ENCODE measurements around the gene FGF14. TPM values are rescaled to one million over a fixed set of nuclear protein-coding genes. Genes with fewer than 3 reads are reported as not detected.

The FGF14 gene
- total RNA-seq, 1 donor from 2014 or later = not detected

- H3K27me3 Mint-ChIP-seq = peaks cover 3% of the 10 kb centered on the region
- no peak for ATAC-seq (ENCODE audit: low read depth)
- H3K4me1 Mint-ChIP-seq = no peaks in the 10 kb centered on the region
- TF ChIP-seq CTCF (IDR thresholded peaks at IDR 0.05) = no peak
- no peaks in the 10 kb centered on the region for H3K36me3 Mint-ChIP-seq (ENCODE audit: low read depth)
- no peak overlapping the region for H3K27ac Mint-ChIP-seq
- DNase-seq = no peak
- CTCF ChIA-PET = no interaction called here
- POLR2A ChIA-PET = no interaction called here
- no peak overlapping the region for H3K4me3 Mint-ChIP-seq
- intact Hi-C loops (cut with micrococcal nuclease) = no loop called here
- no peaks in the 10 kb centered on the region for H3K9me3 Mint-ChIP-seq
Measured at GRCh38 chr13:102354011-102354410, 47.8 kb downstream of the FGF14 start.

GRCh38 chr13:102351521-102351920, 50.3 kb downstream of the FGF14 start:
- no peak for TF ChIP-seq CTCF (IDR thresholded peaks at IDR 0.05)
- ChIA-PET CTCF (no interaction called here), POLR2A (no interaction called here)
- no peaks in the 10 kb centered on the region for H3K36me3 Mint-ChIP-seq (ENCODE audit: low read depth)
- H3K4me3 Mint-ChIP-seq = no peak overlapping the region
- peaks cover 3% of the 10 kb centered on the region for H3K27me3 Mint-ChIP-seq
- no peak overlapping the region for H3K27ac Mint-ChIP-seq
- intact Hi-C loops (cut with micrococcal nuclease) = no loop called here
- ATAC-seq (ENCODE audit: low read depth) (no peak), DNase-seq (no peak)
- H3K4me1 Mint-ChIP-seq = no peaks in the 10 kb centered on the region
- H3K9me3 Mint-ChIP-seq = no peaks in the 10 kb centered on the region

- Mint-ChIP-seq H3K36me3 (ENCODE audit: low read depth) (no peaks in the 10 kb centered on the region), H3K9me3 (no peaks in the 10 kb centered on the region), H3K27ac (no peak overlapping the region), H3K4me1 (no peaks in the 10 kb centered on the region), H3K27me3 (peaks cover 3% of the 10 kb centered on the region), H3K4me3 (no peak overlapping the region)
- ATAC-seq (ENCODE audit: low read depth) (no peak), DNase-seq (no peak)
- intact Hi-C loops (cut with micrococcal nuclease) = no loop called here
- POLR2A ChIA-PET = no interaction called here
- CTCF ChIA-PET = no interaction called here
- no peak for TF ChIP-seq CTCF (IDR thresholded peaks at IDR 0.05)
Measured at GRCh38 chr13:102347490-102347889, 54.4 kb downstream of the FGF14 start.

GRCh38 chr13:102346769-102347168, 55.1 kb downstream of the FGF14 start:
- no peaks in the 10 kb centered on the region for H3K4me1 Mint-ChIP-seq
- H3K27me3 Mint-ChIP-seq = peaks cover 3% of the 10 kb centered on the region
- no peak for TF ChIP-seq CTCF (IDR thresholded peaks at IDR 0.05)
- no peak overlapping the region for H3K27ac Mint-ChIP-seq
- no peaks in the 10 kb centered on the region for H3K9me3 Mint-ChIP-seq
- DNase-seq = no peak
- H3K4me3 Mint-ChIP-seq = no peak overlapping the region
- H3K36me3 Mint-ChIP-seq (ENCODE audit: low read depth) = no peaks in the 10 kb centered on the region
- CTCF ChIA-PET = no interaction called here
- intact Hi-C loops (cut with micrococcal nuclease) = no loop called here
- ATAC-seq (ENCODE audit: low read depth) = no peak
- POLR2A ChIA-PET = no interaction called here

- Mint-ChIP-seq H3K27ac (no peak overlapping the region), H3K4me1 (no peaks in the 10 kb centered on the region), H3K36me3 (ENCODE audit: low read depth) (no peaks in the 10 kb centered on the region), H3K27me3 (peaks cover 3% of the 10 kb centered on the region), H3K4me3 (no peak overlapping the region), H3K9me3 (no peaks in the 10 kb centered on the region)
- POLR2A ChIA-PET = no interaction called here
- CTCF ChIA-PET = no interaction called here
- TF ChIP-seq CTCF (IDR thresholded peaks at IDR 0.05) = no peak
- DNase-seq (no peak), ATAC-seq (ENCODE audit: low read depth) (no peak)
- intact Hi-C loops (cut with micrococcal nuclease) = no loop called here
Measured at GRCh38 chr13:102344410-102344809, 57.4 kb downstream of the FGF14 start.

Measured in activated B cell treated with CpG ODN at 0.5 μM for 24 hours (primary cell).